Lung (tissue), 12 donors: ENCODE data around the gene STK25. TPM values are rescaled to one million over a fixed set of nuclear protein-coding genes. Genes with fewer than 3 reads are reported as not detected.

Experiments used
- ATAC-seq: fragments of 200-7000 bp; cut with Tn5 transposase; one replicate; pipeline ENCODE4 v1.9.1; 2020; ENCODE audit warnings: moderate number of reproducible peaks; ENCODE audit not compliant: insufficient read depth, low FRiP score
- DNase-seq, 3 donors: peaks; one replicate each; pipeline ENCODE4 v3.0.0-alpha.2; 2013 to 2017
- H3K27ac ChIP-seq, 2 donors: one replicate each; pipeline ENCODE4 v1.5.1; 2013; ENCODE audit warnings: mild to moderate bottlenecking in 2 of 2, moderate library complexity in 2 of 2, control low read depth in 1 of 2, inconsistent platforms in 1 of 2, low read depth in 1 of 2, low read length in 1 of 2
- H3K27me3 ChIP-seq, 3 donors: one replicate each; pipeline ENCODE4 v1.5.1; 2013; ENCODE audit warnings: low read length in 2 of 3; ENCODE audit not compliant: control insufficient read depth in 3 of 3, insufficient read depth in 3 of 3
- H3K36me3 ChIP-seq, 4 donors: one replicate each; pipeline ENCODE4 v1.5.1; 2013; ENCODE audit warnings: low read length in 4 of 4, mild to moderate bottlenecking in 1 of 4, moderate library complexity in 1 of 4; ENCODE audit not compliant: control insufficient read depth in 4 of 4, insufficient read depth in 4 of 4
- H3K4me1 ChIP-seq, 5 donors: one replicate each; pipeline ENCODE4 v1.5.1; 2013; ENCODE audit warnings: low read length in 5 of 5, mild to moderate bottlenecking in 2 of 5, moderate library complexity in 1 of 5; ENCODE audit not compliant: control insufficient read depth in 5 of 5, insufficient read depth in 5 of 5
- H3K4me3 ChIP-seq: one replicate; pipeline ENCODE4 v1.5.1; 2013; ENCODE audit warnings: mild to moderate bottlenecking, control low read depth, moderate library complexity
- H3K9ac ChIP-seq, 2 donors: one replicate each; pipeline ENCODE4 v1.5.1; 2013; ENCODE audit warnings: low read length in 2 of 2, control low read depth in 1 of 2; ENCODE audit not compliant: insufficient read depth in 1 of 2
- H3K9me3 ChIP-seq, 4 donors: one replicate each; pipeline ENCODE4 v1.5.1; 2013; ENCODE audit warnings: low read length in 3 of 4, mild to moderate bottlenecking in 1 of 4, moderate library complexity in 1 of 4; ENCODE audit not compliant: control insufficient read depth in 4 of 4, insufficient read depth in 3 of 4
- WGBS, 2 donors: extraction: QIAGEN DNeasy Blood & Tissue Kit; methylation state at CpG; one replicate each; pipeline ENCODE4 v1.1.7; 2013; 5-methylcytosine and 5-hydroxymethylcytosine counted together
- polyA plus RNA-seq, 2 donors: library from polyadenylated mRNA; stranded (reverse); fragments of 200-250 nt; gene quantifications; one replicate each; pipeline ENCODE4 v1.2.1, GENCODE V29; 2013
- total RNA-seq, 2 donors: library from RNA; depleted of rRNA in 1 of 2; stranded (reverse); fragments of >200 nt in 1 of 2; gene quantifications; one replicate each; pipeline ENCODE4 v1.2.1, GENCODE V29; 2014 to 2021
- TF ChIP-seq, protein P1 (sequence below): IDR thresholded peaks from 2 replicates; pipeline ENCODE4 v1.5.1; 2012; ENCODE audit warnings: mild to moderate bottlenecking; ENCODE audit errors: control extremely low read depth, extremely low read depth
- donor health status: control.
- donor health status: control.
- donor health status: Bipolar disorder and iron deficiency.
- donor health status: healthy.
- donor health status: DM: yes; HTN: yes; CAD: no.

Gene STK25
- total and polyA plus RNA-seq, 4 donors, result 126 to 182 (median 136) TPM

DNA sequence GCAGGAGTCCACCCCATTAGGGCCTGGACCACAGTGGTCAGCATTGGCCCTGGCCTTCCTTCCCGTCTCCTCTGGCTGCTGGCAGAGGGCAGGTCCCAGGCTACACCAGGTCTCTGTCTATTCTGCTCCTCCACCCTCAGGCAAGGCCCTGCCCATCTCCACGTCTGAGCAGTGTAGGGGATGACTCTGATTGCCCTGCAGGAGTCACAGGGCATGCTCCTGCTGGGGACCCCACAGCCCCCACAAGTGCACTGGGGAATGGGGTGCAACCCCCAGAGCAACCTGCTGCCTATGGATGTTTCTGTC is 40.0 kb downstream of the STK25 start:
- Histone ChIP-seq H3K27me3 (no peaks in the 10 kb centered on the region), H3K9ac (no peak overlapping the region), H3K4me1 (no peaks in the 10 kb centered on the region), H3K4me3 (no peak overlapping the region), H3K27ac (no peak overlapping the region), H3K9me3 (no peaks in the 10 kb centered on the region), H3K36me3 (peaks cover 0 to 8% (median 0%) of the 10 kb centered on the region in 4 donors)
- DNase-seq (no peak), ATAC-seq (no peak)
- WGBS, 2 donors, result 93 to 95% methylated on average over 2 of the region's 2 CpGs
- TF ChIP-seq, protein P1, sequence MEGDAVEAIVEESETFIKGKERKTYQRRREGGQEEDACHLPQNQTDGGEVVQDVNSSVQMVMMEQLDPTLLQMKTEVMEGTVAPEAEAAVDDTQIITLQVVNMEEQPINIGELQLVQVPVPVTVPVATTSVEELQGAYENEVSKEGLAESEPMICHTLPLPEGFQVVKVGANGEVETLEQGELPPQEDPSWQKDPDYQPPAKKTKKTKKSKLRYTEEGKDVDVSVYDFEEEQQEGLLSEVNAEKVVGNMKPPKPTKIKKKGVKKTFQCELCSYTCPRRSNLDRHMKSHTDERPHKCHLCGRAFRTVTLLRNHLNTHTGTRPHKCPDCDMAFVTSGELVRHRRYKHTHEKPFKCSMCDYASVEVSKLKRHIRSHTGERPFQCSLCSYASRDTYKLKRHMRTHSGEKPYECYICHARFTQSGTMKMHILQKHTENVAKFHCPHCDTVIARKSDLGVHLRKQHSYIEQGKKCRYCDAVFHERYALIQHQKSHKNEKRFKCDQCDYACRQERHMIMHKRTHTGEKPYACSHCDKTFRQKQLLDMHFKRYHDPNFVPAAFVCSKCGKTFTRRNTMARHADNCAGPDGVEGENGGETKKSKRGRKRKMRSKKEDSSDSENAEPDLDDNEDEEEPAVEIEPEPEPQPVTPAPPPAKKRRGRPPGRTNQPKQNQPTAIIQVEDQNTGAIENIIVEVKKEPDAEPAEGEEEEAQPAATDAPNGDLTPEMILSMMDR, result no peak

DNA sequence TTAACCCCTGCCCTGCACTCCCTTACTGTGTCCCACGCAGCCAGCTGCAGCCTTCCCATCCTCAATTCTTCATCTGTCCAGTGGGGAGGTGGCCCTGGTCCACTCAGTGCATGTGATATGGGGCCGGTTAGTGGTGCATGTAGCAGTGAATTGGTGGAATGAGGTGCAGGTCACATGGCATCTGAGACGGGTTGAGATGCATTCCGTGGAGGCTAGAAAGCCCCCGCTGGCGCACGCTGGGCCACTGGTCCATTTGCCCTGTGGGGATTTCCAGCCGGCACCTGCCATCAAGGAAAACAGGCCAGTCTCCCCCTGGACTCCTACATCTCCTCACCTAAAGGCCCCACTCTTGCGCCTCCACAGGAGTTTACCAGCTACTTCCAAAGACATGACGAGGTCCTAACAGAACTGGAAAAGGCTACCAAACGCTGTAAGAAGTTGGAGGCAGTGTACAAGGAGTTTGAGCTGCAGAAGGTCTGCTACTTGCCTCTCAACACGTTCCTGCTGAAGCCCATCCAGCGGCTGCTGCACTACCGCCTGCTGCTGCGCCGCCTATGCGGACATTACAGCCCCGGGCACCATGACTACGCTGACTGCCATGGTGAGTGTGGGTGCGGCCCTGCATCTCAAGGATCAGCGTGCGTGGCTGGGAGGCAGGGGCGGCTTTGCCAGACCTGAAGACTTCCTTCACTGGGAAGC is 40.5 kb downstream of the STK25 start:
- H3K9me3 ChIP-seq, result no peaks in the 10 kb centered on the region
- 90 to 95% methylated on average over 23 of the region's 23 CpGs for WGBS, 2 donors
- H3K4me3 ChIP-seq, result no peak overlapping the region
- TF ChIP-seq, protein P1, result no peak
- H3K4me1 ChIP-seq, result no peaks in the 10 kb centered on the region
- H3K27ac ChIP-seq, result no peak overlapping the region
- ATAC-seq (no peak), DNase-seq (no peak)
- H3K36me3 ChIP-seq, result peaks cover 0 to 11% (median 0%) of the 10 kb centered on the region in 4 donors
- H3K9ac ChIP-seq, result no peak overlapping the region
- H3K27me3 ChIP-seq, result no peaks in the 10 kb centered on the region

DNA sequence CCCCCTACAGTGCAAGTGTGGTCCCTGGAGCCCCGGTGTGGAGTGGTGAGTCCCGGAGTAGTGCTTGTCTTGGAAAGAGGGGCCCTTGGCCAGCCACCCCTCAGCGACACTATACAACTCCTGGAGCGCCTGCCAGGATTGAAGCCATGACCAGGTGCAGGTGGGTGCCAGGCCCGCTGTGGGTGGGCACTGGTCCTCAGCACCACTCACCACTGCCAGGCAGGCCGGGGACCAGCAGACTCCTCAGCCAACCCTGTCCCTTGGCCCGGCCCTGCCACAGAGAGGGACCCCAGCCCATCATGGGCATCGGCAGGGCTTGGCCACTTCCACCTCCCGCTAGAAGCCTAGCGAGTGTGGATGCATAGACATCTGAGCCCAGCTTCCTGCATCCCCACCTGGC is 42.2 kb downstream of the STK25 start:
- Histone ChIP-seq H3K4me1 (peaks cover 0 to 3% (median 0%) of the 10 kb centered on the region in 5 donors), H3K36me3 (peaks cover 0 to 11% (median 0%) of the 10 kb centered on the region in 4 donors), H3K9ac (no peak overlapping the region), H3K4me3 (no peak overlapping the region), H3K27ac (no peak overlapping the region), H3K9me3 (no peaks in the 10 kb centered on the region), H3K27me3 (no peaks in the 10 kb centered on the region)
- no peak for ATAC-seq
- DNase-seq, result no peak
- whole genome bisulfite sequencing, 2 donors, result 85 to 94% methylated on average over 10 of the region's 10 CpGs
- TF ChIP-seq, protein P1, result no peak

DNA sequence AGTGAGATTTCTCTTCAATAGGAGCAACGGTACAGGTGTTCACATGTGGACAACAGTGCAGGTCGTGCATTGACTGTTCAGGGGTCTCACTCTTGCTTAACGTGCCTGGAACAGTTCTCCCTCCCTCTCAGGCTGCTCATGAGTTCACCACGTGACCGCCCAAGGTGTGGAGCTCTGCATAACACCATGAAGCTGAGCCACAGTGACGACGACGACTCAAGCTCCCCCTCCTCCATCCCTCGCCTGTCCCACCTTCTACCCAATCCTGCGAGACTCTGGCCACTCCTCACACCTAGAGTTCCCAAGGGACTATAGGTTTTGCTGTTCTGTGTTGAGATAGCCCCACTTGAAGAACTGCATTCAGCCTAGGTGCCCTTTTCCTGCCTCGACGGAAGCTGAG is 42.8 kb downstream of the STK25 start:
- Histone ChIP-seq H3K27ac (no peak overlapping the region), H3K9me3 (no peaks in the 10 kb centered on the region), H3K9ac (no peak overlapping the region), H3K4me3 (no peak overlapping the region), H3K27me3 (no peaks in the 10 kb centered on the region), H3K4me1 (peaks cover 0 to 3% (median 0%) of the 10 kb centered on the region in 5 donors), H3K36me3 (peaks cover 0 to 11% (median 0%) of the 10 kb centered on the region in 4 donors)
- WGBS, 2 donors, result 82 to 83% methylated on average over 12 of the region's 12 CpGs
- DNase-seq, result no peak
- TF ChIP-seq, protein P1, result no peak
- no peak for ATAC-seq
